ENCODE data around the gene CKB.
A peak's percentile ranks its signal among the peaks of the same experiment; 100 is the strongest.

Gene CKB

DNA sequence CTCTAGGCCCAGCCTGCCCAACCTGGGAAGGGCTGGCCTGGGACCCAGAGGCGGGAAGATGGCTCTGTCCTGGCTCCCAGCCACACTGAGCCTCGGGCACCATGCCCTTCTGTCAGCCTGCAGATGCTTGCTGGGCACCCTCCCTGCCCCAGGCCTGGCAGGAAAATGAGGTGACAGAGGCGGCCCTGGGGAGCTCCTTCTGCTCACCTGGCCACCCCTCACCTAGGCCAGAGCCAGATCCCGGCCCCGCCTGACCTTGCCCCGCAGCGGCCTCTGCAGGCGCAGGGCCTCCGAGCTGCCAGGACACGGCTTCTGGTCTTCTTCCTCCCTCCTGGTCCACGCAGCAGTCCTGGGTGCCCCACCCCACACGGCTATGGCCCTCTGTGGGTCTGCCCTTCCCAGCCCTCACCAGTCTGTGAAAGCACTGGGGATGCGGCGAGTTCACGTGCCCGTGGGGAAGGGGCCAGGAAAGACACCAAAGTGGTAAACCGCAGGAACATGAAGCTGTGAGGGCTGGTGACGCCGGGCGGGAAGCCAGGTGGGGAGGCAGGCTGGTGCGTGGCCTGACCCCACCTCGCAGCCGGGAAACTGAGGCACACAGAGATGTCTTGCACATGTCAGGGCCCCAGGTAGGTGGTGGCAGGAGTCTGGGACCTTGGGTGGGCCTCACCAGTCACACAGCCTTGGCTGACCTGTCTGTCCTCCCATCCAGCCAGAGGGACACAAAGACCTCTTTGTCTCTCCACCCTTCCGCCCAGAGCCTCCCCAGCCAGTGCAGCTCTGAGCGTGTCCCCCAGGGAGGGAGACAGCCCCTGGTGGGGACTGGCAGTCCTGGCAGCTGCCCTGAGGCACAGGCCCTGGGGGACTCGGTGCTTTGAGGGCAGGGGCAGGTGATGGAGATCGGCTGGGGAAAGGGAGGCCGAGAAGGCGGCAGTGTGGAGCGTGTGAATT, 27.0 kb upstream of the CKB start:
- DNase-seq (ENCODE audit: low spot score), result peak; percentile 39

DNA sequence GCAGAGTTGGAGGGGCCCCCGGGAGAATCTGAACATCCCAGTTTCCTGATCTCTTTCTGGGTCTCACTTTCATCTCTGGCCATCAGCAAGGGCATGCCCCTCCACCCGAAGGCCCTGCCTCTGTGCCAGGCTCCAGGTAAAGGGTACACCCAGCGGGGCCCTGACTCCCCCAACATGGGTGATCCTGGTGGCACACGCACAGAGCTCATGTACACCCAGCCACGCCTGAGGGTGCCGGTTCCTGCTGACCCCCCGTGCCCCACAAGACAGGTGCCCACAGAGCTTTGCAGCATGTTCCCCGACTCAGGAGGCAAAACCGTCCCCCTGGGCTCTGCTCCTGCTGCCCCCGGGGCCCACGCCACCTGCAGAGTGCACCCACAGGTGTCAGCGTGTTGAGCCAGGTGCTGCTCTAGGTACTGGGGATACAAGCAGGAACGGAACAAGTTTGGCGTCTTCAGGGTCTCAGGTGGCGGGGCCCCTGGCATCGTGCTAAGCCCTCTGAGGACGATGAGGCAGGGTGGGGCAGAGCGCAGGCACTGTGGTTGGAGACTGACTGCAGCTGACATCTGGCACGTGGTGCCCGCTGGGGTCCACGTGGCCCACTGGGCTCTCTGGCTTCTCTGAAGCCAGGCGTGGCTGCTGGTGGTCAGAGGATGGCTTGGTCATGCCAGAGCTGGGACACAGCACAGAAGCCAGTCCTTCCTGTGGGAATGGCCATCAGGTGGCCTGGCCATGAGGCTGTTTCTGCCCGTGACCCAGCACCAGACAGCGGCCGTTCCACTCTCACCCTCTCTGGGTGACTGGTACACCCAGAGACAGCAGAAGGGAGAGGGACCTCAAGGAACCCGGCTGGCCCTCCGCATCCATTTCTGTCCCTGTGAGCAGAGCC, 26.1 kb upstream of the CKB start:
- no peak for DNase-seq (ENCODE audit: low spot score)

DNA sequence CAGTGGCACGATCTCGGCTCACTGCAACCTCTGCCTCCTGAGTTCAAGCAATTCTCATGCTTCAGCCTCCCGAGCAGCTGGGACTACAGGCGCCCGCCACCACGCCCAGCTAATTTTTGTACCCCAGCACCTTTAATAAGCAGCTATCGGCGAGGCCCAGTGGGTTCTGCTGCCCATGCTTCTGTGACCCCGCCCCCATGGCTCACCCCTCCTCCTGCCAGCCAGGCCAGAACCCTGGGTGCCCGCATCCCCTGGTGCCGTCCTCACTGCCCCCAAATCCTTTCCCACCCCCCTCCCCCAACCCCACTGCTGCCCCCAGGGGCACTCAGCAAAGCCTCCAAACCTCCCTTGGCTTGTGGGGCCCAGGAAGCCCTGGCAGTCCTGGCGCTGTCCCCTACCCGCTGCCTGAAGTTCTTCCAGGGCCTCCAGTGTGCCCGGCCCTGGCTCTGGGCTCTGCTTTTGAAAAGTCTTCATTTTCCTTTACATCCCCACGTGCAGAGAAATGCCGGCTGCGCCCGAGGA, 25.4 kb upstream of the CKB start:
- DNase-seq (ENCODE audit: low spot score), result peak; percentile 29

DNA sequence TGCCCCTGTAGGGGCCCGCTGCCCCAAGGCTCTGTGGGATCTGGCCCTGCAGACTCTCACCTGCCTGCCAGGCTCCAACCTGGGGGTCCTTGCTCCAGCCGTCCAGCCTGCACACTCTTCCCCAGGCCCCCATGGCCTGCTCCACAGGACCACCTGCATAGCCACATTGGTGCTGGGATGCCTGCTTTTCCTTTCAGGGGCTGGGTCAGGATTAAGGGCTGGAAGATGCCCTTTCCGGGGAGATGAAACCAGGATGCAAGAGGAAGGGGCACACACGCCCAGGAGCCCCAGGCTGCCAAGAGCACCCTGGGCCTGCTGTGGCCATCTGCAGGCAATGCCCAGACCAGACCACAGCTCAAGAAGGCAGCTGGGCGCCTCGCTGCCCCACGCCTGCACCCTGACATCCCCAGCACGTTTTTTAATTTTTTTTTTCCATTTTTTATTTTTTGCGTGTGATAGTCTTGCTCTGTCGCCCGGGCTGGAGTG, 24.9 kb upstream of the CKB start:
- peak; percentile 33 for DNase-seq (ENCODE audit: low spot score)

DNA sequence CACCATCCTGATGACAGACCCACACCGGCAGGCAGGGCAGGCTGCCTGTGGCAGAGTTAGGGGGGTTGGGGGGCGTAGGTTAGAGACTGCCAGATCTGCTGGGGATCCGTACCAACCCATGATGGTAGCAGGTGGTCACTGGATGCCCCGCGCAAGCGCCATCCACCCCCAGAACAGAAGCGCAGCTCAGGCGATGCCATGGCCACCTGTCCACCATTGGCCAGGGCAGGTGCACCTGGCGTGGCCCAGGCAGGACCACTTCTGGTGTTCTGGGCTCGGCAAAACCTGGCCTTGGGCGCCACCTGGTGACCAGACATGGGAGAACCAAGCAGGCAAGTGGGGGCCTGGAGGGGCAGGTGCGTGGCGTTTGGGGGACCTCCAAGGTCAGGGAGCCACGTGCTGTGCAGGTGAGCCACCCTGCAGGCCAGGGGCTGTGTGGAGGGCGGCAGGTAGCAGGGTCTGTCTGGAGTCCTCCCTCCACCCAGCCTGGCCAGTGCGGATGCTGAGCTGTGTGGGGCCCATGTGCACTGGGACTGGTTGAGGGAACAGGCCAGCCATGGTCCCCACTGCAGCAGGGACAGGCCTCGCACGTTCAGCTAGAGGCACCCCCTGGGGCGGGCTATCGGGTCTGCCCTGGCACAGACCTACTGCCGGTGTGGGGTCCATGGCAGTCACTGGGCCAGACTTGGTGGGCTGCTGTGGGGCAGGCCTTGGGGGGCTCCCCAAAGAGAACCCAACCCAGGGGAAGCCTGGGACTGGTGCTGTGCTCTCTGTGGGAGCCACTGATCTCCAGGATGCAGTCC, 24.2 kb upstream of the CKB start:
- DNase-seq (ENCODE audit: low spot score), result peak; percentile 92

DNA sequence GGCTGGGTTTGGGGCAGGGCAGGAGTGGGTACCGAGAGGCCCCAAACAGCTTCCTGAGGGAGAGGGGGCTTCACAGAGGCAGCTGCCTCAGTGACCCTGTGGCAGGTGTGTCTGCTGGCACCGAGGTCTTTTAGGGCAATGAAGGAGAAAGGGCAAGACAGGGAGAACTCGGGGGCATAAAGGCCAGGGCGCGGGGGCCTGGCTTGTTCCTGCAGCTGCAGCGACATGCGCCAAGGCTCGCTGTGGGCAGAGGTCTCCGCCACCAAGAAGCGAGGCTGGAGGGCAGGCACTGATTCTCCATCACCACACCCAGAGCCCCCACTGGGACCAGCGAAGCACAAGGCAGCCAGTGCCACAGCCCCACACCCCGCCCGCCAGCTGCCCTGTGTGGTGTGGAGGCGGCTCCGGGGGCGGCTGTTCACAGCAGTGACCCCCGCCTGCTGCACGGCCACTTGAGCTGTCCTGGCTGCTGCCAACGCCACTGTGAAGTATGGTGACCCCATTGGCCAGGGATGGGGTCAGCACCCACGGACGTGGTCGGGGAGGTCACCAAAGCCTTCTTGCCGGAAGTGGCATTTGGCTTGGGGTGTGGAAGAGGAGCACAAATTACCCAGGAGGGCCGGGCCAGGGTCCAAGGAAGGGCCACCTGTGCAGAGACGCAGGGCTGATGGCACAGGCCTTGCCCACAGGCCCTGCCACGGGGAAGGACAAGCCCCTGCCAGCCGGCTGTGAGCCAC, 23.5 kb upstream of the CKB start:
- no peak for DNase-seq (ENCODE audit: low spot score)

DNA sequence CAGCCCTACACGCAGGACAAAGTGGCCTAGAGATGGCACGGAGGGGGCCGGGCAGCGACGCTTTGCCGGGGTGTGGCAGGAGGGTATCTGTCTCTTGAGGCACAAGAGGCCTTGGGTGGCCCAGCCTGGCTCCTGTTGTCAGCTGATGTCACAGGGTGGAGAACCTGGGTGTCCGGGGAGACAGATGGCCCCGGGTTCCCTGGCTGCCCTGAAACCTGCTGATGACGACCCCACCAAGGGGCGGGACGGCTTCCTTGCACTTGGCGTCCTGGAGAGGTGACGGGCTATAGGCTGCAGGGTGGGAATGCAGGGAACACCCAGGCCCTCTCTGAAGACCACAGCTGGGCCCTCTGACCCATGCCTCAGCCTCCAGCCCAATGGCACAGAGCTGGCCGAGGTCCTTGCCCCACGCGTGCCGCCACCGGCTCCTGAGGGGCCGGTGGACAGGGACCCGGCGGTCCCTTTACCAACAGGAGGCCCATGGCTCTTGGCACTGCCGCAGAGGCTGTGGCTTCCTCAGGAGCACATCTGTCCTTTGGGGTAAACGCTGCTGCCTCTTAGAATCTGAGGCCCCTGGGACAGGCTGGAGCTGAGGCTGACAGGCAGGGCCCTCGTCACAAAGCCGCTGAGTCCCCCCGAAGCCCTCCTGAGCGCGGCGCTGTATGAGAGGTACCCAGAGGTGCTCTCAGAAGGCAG, 22.7 kb upstream of the CKB start:
- no peak for DNase-seq (ENCODE audit: low spot score)

DNA sequence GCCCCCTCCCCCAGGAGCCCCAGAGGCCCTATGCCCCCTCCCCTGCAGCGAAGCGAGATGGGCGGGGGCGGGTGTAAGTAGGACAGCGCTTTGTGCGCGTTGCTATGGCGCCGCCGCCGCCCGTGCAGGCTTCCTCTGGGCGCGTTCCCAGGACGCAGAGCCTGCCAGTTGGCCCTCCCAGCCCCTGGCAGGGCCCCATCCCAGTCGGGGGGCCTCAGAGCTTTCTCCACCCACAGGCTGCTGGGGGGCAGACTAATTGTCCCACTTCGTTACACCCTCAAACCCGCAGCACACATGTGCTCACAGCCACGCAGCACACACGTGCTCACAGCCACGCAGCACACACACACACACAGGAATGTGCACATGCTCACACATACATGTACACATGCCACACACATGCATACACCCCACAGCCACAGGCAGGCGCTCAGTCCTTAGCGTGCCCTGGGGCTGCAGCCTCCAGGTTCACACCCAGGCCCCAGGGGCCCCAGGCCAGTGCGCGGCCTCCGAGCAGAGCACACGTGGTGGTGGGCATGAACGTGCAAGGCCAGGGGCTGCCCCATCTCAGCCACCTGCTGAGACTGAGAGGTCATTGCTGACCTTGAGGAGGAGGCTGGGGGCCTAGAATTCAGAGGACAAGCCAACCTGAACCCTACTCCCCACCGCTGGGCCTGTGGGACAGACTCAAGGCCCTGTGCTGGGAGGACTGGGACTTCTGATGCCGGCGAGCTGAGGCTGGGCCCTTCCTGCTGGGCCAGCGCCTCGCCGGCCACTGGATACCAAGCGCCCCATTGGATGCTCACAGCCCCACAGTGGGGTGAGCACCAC, 22.0 kb upstream of the CKB start:
- DNase-seq (ENCODE audit: low spot score), result no peak

DNA sequence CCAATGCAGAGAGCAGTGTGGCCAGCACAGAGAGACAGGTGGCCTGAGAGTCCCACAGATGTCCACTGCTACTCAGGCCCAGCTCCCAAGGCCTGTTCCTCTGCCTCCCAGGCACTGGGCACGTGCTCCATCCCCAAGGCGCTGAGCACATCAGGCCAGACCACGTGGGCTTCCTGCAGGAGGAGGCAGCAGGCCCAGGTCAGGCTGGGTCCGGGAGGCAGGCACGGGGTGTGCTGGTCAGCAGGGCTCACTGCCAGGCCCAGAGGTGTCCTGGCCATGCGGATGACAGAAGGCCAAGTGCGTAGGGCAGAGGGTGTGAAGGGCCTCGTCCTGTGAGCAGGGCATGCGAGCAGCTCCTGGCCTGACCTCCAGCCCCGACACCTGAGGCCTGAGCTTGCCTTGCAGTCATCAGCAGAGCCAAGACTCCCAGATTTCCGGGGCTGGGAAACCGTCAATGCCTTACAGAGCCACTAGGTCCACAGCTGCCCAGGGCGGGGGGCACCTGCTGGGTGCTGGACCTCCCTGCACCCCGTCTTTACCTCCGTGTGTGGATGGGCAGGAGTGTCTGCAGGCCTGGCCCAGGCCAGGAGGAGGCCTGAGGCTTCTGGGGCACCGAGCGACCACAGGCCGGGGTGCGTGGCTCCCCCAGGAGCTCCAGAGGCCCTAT, 21.2 kb upstream of the CKB start:
- DNase-seq (ENCODE audit: low spot score), result no peak

DNA sequence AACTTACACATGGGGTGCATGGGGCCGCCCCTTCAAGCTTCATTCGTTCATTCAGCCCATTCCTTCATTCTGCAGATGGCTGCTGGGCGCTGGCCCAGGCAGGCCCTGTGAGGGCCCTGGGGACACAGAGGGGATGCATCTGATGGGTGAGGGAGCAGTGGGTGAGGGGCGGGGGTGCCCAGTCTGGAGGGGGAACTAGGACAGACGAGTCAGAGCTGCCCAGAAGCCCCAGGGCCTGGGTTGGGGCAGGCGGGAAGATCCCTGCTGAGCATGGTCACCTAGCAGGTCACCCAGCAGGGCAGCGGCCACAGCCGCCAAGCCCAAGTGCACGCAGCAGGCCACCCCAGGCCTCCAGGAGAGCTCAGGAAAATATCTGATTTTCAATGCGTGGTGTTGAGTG, 20.5 kb upstream of the CKB start:
- no peak for DNase-seq (ENCODE audit: low spot score)

DNA sequence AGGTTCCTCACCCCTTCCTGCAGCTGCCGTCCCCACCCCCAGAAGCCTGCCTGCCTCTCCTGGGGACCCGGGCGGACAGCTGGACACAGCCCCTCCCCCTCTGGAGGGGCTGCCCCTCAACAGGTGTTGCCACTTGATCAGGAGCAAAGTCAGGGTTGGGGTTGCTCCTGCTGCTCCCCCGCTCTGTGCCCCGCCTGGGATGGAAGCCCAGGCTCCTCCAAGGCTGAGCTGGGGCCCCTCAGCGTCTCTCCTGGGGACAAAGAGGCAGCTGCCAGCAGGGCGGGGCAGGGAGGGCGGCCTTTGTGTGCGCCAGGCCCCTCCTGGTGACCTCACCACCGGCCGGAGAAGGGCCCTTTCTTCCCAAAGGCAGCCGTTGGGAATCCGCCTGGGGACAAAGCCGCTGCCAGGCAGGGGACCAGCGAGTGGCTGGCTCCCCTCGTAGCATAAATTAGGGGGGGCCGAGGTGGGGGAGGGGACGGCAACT, 20.0 kb upstream of the CKB start:
- DNase-seq (ENCODE audit: low spot score), result no peak

DNA sequence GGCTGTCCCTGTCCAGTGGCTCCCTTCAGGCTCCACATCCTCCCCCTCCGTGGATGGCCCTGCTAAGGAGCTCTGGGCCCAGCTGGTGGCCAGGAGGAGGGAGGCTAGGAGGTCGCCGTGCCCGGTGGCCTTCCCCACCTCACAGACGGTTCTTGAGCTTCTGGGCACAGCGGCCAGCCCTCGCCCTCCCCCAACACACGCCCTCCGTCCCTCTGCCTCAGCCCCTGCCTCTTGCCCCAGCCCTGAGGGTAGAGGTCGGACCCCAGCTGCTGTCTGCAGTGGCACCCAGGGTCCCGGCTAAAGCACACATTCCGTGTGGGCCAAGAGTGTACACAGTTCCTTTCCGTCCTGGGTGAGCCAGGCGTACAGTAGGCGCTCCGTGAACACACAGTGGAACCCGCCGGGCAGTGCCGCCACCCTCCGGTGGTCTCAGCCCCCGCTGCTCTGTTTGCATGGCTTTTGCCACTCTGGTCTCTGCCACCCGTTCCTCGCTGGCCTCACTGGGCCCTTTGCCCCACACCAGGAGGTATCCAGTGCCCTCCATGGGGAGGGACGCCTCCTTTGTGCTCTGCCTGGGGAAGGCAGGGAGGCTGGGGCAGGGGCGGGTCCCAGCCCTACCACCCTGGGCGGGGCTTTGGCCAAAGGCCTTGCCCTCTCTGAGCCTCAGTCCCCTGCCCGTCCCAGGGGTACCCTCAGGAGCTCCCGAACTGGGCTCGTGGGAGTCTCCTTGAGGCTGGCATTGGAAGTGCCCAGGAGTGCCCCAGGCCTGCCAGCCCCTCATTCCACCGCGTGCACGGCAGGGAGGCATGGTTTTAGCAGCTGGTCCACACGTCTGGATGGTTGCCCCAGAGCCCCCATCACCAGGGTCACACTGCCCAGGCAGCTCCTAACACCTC, 19.3 kb upstream of the CKB start:
- DNase-seq (ENCODE audit: low spot score), result no peak

DNA sequence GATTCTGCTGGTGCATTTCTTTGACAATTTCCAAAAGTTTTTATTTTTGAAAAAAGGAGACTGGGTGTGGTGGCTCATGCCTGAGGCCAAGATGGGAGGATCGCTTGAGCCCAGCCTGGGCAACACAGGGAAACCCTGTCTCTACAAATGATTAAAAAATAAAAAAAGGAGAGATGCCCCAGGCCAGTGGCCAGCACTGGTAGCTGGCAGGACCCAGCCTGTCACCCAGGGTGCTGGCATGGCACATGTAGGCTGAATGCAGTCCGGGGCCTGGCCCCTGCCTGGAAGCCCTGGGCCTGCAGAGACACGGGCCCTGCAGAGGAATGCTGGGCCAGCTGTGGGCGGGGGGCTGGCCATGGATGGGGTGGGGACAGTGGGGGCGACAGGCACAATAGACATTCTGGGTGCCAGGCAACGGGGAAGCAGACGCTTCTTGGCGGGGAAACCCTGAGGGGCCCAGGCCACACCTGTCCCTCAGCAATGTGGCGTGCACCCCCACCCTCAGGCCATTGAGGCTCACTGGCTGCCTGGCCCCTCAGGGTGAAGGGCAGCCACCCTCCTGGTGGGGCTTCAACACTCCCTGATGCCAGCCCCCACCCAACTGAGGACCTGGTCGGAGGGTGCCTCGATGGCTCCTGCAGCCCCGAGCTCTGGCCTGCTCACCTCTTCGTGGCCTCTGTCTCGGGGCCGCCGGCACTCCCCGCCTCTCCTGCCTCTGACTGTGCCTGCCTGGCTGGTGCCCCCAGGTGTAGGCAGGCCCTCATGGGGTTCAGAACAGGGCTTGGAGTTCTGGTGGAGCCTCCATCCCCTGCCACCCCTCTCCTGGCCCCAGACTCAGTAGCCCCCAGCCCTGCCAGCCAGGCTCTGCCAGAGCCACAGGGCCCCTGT, 18.4 kb upstream of the CKB start:
- DNase-seq (ENCODE audit: low spot score), result no peak

DNA sequence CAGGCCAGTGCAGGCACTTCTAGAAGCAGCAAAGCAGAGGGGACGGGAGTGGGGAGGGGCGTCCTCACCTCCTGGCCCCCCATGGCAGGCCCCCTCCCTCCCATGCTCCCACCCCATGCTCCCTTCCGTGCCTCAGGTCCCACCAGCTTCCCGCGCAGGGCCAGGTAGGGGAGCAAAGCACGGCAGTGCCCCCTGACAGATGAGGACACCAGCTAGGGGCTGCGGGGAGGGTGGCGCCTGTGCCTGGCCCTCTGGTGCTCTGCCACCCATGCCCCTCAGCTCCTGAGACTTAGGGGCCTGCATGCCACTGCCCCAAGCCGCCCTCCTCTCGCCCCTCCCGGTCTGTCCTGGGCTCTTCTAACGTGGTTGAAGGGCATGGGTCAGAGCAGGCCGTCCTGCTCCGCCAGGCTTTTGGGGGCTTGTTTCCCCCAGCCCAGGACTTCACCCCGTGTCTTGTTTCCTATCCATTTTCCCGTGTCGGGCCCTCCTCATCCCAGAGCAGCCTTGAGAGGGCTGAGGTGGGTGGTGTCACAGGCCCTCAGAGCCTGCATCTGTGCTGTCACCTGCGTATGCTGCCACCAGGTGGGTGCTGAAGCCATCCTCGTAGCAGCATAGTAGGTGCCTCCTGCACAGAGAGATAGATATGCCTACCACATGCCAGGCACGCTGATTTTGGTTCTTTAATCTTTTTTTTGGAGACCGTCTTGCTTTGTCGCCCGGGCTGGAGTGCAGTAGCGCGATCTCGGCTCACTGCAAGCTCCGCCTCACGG, 16.6 kb upstream of the CKB start:
- DNase-seq (ENCODE audit: low spot score), result no peak

DNA sequence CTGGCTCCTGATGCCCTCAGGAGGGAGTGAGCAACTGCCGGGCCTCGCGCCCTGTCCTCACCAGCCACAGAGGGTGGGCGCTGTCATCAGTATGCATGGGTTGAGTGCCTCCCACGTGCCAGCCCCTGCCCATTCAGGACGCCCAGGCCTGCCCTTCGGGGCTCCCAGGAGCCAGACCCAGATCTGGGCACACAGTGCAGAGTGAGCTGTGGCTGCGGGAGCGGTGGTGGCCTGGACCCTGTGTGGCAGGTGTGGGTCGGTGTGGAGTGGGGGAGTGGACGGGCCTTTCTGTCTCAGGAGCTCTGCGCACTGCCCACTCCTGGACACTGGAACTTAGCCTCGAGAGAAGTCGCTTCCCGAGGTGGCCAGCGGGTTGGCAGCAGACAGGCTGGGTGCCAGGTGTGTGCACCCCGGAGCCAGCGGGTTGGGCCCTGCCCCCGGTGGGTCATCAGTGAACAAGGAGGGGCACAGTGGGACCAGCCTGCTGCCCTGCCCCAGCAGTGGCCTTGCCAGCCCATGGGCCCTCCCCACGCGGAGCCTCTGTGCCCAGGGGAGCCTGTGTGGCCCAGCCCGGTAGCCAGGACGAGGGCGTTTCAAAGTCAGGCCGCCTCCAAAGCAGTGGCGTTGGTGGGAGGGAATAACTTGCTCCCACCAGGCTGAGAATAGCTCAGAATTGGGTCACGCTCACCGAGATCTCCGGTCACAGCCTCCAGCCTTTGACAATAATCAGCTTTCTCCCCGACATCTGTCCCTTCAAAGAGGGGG, 15.8 kb upstream of the CKB start:
- DNase-seq (ENCODE audit: low spot score), result no peak

Measured in D341Med (cell line).